ENCODE data around the gene NKAIN2.

Gene NKAIN2

GRCh38 chr6:124438546-124439065 lies 634.9 kb downstream of the NKAIN2 start:
- H3K27ac ChIP-seq, result no peak overlapping the region
- ChIA-PET POLR2A (ENCODE audit: low non-redundant PET) (no interaction called here), CTCF (interaction anchor here (0.6 kb wide), 1 partner anchor 22 kb away, joined by 5 read pairs; no protein-coding TSS in a partner anchor)
- TF ChIP-seq CTCF (conservative IDR thresholded peaks at IDR 0.05; ENCODE audit: low read depth), result no peak
- DNase-seq (ENCODE audit: low spot score), result no peak

- TF ChIP-seq CTCF (conservative IDR thresholded peaks at IDR 0.05; ENCODE audit: low read depth), result no peak
- no peak for DNase-seq (ENCODE audit: low spot score)
- CTCF ChIA-PET, result no interaction called here
- H3K27ac ChIP-seq, result no peak overlapping the region
- POLR2A ChIA-PET (ENCODE audit: low non-redundant PET), result no interaction called here
These were observed 637.8 kb downstream of the NKAIN2 start for GRCh38 chr6:124441450-124441849.

- CTCF ChIA-PET, result no interaction called here
- no peak for TF ChIP-seq CTCF (conservative IDR thresholded peaks at IDR 0.05; ENCODE audit: low read depth)
- no peak for DNase-seq (ENCODE audit: low spot score)
- POLR2A ChIA-PET (ENCODE audit: low non-redundant PET), result no interaction called here
- H3K27ac ChIP-seq, result no peak overlapping the region
These were observed 639.9 kb downstream of the NKAIN2 start for GRCh38 chr6:124443541-124443940.

- no peak overlapping the region for H3K27ac ChIP-seq
- POLR2A ChIA-PET (ENCODE audit: low non-redundant PET), result no interaction called here
- CTCF ChIA-PET, result no interaction called here
- no peak for TF ChIP-seq CTCF (conservative IDR thresholded peaks at IDR 0.05; ENCODE audit: low read depth)
- DNase-seq (ENCODE audit: low spot score), result no peak
These were observed 641.9 kb downstream of the NKAIN2 start for GRCh38 chr6:124445581-124445980.

GRCh38 chr6:124446961-124447360 lies 643.3 kb downstream of the NKAIN2 start:
- POLR2A ChIA-PET (ENCODE audit: low non-redundant PET), result no interaction called here
- TF ChIP-seq CTCF (conservative IDR thresholded peaks at IDR 0.05; ENCODE audit: low read depth), result no peak
- no peak for DNase-seq (ENCODE audit: low spot score)
- CTCF ChIA-PET, result interaction anchor here (0.6 kb wide), 1 partner anchor 389 kb away, joined by 4 read pairs; no protein-coding TSS in a partner anchor
- no peak overlapping the region for H3K27ac ChIP-seq

GRCh38 chr6:124459268-124459667 lies 655.6 kb downstream of the NKAIN2 start:
- ChIA-PET POLR2A (ENCODE audit: low non-redundant PET) (no interaction called here), CTCF (interaction anchor here (0.6 kb wide), 1 partner anchor 193 kb away, joined by 3 read pairs; no protein-coding TSS in a partner anchor)

More at GRCh38 chr6:124459268-124459667, 655.6 kb downstream of the NKAIN2 start:
- no peak overlapping the region for H3K27ac ChIP-seq
- no peak for TF ChIP-seq CTCF (conservative IDR thresholded peaks at IDR 0.05; ENCODE audit: low read depth)
- no peak for DNase-seq (ENCODE audit: low spot score)

Data from RWPE1 (cell line).